ES-I3 (cell line): ENCODE measurements around the gene PPP3CA.

Source experiments
- H3K36me3 ChIP-seq: 2 replicates; pipeline ENCODE4 v1.6.1; 2013; ENCODE audit warnings: mild to moderate bottlenecking, low read length, control low read depth, moderate library complexity; ENCODE audit not compliant: insufficient read depth
- H3K4me1 ChIP-seq: 2 replicates; pipeline ENCODE4 v1.6.1; 2013; ENCODE audit warnings: mild to moderate bottlenecking, control low read depth, low read length; ENCODE audit not compliant: insufficient read depth
- H3K9ac ChIP-seq: 2 replicates; pipeline ENCODE4 v1.6.1; 2013; ENCODE audit warnings: low read depth, mild to moderate bottlenecking, low read length, moderate library complexity
- H3K9me3 ChIP-seq: 2 replicates; pipeline ENCODE4 v1.6.1; 2013; ENCODE audit warnings: mild to moderate bottlenecking, low read length, moderate library complexity; ENCODE audit not compliant: control insufficient read depth, insufficient read depth

Gene PPP3CA

DNA sequence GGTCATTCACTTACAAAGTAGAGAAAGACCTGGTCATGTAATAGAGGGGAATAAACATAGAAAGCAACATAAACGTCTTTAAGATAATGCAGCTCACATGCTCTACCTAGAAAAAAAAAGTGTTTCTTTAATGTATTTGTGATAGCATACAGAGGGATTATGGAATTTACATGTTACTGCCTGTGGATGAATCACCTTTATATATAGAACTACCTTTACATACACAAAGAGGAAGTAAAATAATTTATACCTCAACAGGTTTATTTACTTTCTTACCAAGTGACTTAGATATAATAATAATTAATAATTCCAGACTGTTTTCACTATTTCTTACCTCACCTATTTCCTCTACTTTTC is 81.5 kb downstream of the PPP3CA start:
- Histone ChIP-seq H3K4me1 (peaks cover 7% of the 10 kb centered on the region; the same call in 1 of the 2 replicates), H3K9me3 (no peaks in the 10 kb centered on the region), H3K36me3 (no peaks in the 10 kb centered on the region), H3K9ac (no peak overlapping the region)

DNA sequence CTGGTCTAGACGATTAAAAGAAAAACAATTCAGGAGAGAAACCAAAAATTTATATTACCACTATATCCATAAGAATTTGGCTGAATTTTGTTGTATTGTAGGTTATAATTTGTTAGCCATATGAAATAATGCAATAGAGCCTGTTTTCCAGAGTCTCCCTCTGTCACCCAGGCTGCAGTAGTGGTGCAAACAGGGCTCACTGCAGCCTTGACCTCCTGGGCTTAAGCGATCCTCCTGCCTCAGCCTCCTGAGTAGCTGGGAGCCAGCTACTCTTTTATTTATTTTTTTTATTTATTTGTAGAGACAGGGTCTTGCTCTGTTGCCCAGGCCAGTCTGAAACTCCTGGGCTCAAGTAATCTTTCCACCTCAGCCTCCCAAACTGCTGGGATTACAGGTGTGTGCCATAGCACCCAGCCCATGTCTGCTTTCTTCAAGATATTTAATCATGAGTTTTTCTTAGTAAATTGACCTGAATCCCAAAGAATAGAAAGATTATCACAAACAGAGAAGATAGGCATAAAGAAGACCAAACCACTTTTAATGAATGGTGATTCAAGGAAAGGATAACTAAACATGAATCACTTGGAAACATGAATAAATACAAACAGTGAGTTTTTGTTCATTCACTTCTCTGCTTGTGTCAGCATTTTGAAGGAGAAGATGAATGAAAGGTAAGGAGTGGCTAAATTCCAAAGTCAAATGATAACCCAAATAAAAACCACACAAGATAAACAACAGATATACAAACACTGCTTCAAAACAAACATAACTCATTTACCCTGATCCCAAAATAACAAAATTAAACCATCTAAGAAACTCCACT is 82.1 kb downstream of the PPP3CA start:
- H3K4me1 ChIP-seq = peaks cover 7% of the 10 kb centered on the region; the same call in 1 of the 2 replicates

DNA sequence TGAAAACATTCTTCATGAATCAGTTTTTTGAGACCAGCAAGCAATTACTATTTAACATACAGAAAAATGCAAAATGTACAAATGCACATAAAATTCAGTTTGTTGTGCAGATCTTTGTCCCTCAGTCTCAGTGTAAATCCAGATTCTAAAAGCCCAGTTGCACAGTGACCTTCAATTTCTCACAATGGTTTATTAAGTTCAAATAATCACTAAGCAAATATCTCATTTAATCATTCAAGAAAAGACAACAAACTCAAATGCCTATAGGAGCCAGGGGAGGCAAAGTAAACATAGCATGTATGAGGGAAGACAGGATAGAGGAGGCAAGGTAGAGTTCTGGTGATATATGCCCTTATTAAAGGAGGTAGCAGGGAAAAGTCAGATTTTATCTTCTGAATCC is 82.8 kb downstream of the PPP3CA start:
- Histone ChIP-seq H3K36me3 (no peaks in the 10 kb centered on the region), H3K9ac (no peak overlapping the region), H3K9me3 (no peaks in the 10 kb centered on the region), H3K4me1 (peaks cover 7% of the 10 kb centered on the region; the same call in 1 of the 2 replicates)

More for the DNA sequence above, 82.1 kb downstream of the PPP3CA start:
- Histone ChIP-seq H3K36me3 (no peaks in the 10 kb centered on the region), H3K9ac (no peak overlapping the region), H3K9me3 (no peaks in the 10 kb centered on the region)

DNA sequence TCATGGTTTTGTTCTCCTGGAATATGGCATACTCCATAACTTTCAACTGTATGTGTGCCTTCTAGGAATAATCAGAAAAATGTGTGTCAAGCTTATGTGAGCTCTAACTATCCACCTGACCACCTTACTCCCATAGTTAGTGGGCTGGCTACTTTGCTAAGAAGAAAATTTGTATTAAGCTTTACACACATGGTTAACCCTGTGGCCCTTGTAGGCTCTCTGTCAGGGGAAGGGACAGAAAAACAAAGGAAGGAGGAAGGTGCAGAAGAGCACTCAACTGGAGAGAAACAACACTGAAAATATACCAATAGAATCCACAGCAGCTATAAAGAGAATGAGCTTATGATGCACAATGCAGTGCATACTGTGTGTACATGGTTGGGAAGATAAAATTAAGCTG is 84.6 kb downstream of the PPP3CA start:
- H3K9ac ChIP-seq = no peak overlapping the region
- H3K4me1 ChIP-seq = peaks cover 7% of the 10 kb centered on the region; the same call in 1 of the 2 replicates
- H3K9me3 ChIP-seq = no peaks in the 10 kb centered on the region
- H3K36me3 ChIP-seq = no peaks in the 10 kb centered on the region

DNA sequence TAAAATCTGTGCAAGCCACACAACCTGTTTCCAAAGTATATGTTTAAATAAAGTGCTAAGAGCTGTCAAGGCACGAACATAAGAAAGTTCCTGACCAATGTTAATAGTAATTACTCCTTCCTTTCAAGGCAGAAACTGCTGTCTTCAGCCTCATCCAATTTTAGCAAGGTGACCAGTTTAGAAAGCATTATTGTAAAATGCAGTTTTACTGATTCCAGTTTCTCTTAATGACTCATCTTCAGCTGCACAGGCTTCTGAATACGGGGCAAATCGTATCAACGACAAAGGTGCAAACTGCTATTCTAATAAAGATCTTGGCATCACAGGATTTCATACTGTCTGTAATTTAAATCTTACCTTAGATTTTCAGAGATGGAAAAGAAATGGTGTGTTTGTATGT is 87.5 kb downstream of the PPP3CA start:
- H3K9ac ChIP-seq = no peak overlapping the region
- H3K9me3 ChIP-seq = no peaks in the 10 kb centered on the region
- no peaks in the 10 kb centered on the region for H3K36me3 ChIP-seq
- peaks cover 8% of the 10 kb centered on the region for H3K4me1 ChIP-seq

DNA sequence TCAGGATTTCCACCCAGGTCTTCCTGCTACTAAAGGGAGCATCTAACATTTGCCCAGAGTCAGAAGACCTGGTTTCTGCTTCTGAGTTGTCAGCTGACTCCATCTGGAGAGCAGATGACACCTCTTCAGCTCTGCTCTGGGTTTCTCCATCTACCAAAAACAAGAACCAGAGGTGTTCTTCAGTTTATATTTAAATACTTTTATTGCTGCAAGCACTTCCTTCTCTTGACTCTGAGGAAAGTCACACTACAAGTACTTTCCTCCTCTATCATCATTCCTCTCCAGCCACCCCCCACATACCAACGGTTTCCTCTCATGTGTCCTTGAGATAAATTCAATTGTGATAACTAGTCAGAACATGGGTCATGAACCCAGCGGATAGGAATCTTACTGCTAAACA is 88.4 kb downstream of the PPP3CA start:
- Histone ChIP-seq H3K36me3 (no peaks in the 10 kb centered on the region), H3K4me1 (peaks cover 8% of the 10 kb centered on the region), H3K9me3 (no peaks in the 10 kb centered on the region), H3K9ac (no peak overlapping the region)

DNA sequence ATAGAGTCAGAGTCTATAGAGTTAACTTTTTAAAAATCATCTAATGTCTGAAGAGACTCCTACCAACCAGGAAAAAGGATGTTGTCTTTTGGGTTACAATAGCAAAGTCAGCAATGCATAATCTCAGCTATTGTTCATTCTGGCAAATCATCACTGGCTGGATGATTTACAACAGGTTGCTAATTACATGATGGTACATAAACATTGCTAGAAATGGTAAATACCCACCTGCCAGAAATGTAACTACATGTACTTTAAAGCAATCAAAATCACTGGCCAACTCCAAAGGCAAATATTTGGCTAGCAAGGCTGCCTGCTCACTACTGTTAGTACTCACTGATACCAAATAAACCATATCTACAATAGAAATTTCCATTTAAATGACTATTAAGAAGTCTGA is 91.1 kb downstream of the PPP3CA start:
- Histone ChIP-seq H3K9ac (no peak overlapping the region), H3K36me3 (no peaks in the 10 kb centered on the region), H3K9me3 (no peaks in the 10 kb centered on the region), H3K4me1 (peaks cover 8% of the 10 kb centered on the region)

DNA sequence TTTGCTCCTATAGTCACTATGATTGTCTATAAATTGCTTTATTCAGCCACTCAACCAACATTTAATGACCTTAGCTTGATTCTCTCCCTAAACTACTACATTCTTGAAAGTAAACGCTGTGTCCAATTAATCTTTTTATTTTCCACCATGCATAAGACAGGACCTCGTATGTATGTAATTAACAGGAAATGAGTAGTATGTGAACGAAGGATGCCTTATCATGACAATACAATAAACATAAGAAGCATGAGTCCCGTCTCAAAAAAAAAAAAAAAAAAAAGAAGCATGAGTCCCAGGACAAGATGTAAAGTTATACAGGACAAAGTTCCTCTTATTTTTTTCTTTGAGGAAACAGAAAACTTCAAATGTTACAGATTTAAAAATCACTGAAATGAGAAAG is 92.5 kb downstream of the PPP3CA start:
- no peaks in the 10 kb centered on the region for H3K9me3 ChIP-seq
- H3K36me3 ChIP-seq = no peaks in the 10 kb centered on the region
- H3K4me1 ChIP-seq = peaks cover 4% of the 10 kb centered on the region
- H3K9ac ChIP-seq = no peak overlapping the region

DNA sequence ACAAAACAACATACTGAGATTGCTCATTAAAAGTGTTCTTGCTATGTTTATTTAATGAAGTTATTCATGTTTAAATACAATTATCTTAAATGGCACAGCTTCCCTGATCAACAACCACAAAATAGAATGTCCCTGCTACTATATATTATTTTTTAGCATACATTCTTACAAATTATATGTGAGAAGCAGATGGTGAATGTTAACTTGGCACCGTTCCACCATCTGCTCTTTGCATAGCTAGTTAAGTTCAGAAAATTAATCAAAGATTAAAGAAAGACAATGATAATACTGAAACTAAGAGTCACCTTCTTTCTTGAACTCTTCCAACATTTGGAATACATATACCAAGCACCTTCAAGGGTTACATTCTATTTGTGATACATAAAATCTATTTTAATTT is 94.2 kb downstream of the PPP3CA start:
- Histone ChIP-seq H3K9me3 (no peaks in the 10 kb centered on the region), H3K9ac (no peak overlapping the region)

DNA sequence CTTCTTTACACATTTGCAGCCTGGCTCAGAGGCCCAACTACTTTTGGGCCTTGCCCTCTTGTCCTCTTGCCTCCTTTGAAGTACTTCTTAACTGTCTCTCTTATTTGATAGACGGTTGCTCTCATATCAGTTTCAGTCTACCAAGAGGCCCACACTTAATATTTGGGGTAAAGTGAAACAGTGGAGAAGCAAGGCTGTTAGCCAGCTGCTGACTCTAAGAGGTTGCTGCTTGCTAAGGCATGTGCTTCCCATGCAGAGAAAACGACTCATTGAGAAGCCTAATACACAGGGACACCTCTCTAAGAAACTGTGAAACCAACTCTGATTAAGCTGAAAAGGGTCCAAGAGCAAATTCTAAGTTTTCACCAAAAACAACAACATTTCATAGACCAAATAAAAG is 94.6 kb downstream of the PPP3CA start:
- Histone ChIP-seq H3K9me3 (no peaks in the 10 kb centered on the region), H3K4me1 (peaks cover 4% of the 10 kb centered on the region), H3K9ac (no peak overlapping the region), H3K36me3 (no peaks in the 10 kb centered on the region)

More for the DNA sequence above, 94.2 kb downstream of the PPP3CA start:
- H3K4me1 ChIP-seq = peaks cover 4% of the 10 kb centered on the region
- no peaks in the 10 kb centered on the region for H3K36me3 ChIP-seq

DNA sequence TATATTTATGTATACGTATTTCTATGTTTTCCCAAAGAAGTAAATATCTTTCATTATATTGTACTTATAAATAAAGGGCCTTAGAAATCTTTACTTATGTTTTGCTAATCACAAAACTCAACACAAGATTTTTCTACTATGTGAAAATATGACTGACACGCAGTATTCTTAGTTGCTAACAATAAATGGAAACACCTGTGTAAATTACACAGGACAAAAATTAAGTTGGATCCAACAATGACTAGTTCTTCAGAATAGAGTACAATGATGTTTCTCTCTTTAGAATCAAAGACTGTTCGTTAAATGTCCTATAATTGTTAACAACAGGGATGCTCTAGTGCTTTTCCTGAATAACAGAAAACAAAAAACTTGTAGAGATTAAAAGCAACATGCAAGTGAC is 96.1 kb downstream of the PPP3CA start:
- Histone ChIP-seq H3K4me1 (peaks cover 1% of the 10 kb centered on the region), H3K9ac (no peak overlapping the region), H3K36me3 (no peaks in the 10 kb centered on the region), H3K9me3 (no peaks in the 10 kb centered on the region)

DNA sequence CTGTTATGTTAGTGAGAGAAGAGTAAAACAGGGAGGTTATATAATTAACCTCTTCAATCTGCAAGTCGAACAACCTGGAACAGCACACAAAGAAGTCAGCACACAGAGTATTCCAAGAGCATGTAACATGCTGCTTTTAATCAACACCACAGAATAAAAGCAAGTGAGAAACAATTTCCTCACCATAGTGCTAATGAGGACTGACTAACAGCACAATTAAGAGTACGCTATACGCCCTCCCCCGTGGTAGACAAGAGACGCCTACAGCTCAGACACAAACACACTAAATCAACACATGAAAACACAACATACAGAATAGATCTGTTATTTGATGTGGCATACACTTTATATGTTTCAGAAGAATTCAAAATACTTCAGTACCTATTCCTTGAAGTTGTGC is 103.0 kb downstream of the PPP3CA start:
- Histone ChIP-seq H3K4me1 (peaks cover 4% of the 10 kb centered on the region; the same call in 1 of the 2 replicates), H3K9me3 (no peaks in the 10 kb centered on the region), H3K36me3 (no peaks in the 10 kb centered on the region), H3K9ac (no peak overlapping the region)

DNA sequence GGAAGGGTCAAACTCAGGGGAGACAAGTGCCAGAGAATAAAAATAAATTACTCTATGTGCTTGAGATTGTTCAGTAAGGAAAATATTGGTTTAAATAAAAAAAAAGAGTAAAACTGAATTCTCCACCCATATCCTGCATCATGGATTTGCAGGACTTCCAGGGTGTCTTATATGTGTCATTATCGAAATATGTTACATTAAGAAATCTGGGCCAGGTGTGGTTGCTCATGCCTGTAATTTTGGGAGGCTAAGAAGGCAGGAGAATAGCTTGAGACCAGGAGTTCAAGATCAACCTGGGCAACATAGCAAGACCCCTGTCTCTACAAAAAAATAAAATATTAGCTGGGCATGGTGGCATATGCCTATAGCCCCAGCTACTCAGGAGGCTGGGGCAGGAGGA is 104.9 kb downstream of the PPP3CA start:
- Histone ChIP-seq H3K9me3 (no peaks in the 10 kb centered on the region), H3K4me1 (peaks cover 7% of the 10 kb centered on the region; the same call in 1 of the 2 replicates), H3K9ac (no peak overlapping the region), H3K36me3 (no peaks in the 10 kb centered on the region)

DNA sequence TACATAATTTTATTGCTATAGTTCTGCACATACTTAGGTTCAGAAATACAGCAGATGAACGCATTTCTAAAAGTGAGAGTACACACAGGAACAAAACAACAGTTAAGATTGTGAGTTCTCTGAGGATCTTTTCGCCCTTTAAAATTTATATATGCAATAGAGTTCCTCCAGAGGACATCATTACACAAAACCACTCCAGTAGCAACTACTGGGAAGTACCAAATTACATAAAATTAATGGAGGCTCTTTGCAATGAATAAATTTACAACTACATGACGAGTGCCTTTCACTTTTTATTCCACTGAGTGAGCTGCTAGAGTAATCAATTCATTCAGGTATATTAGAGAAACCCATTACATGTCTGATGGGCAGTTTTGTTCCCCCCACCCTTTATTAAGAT is 107.2 kb downstream of the PPP3CA start:
- Histone ChIP-seq H3K4me1 (peaks cover 4% of the 10 kb centered on the region; the same call in 1 of the 2 replicates), H3K36me3 (no peaks in the 10 kb centered on the region), H3K9me3 (no peaks in the 10 kb centered on the region), H3K9ac (no peak overlapping the region)

DNA sequence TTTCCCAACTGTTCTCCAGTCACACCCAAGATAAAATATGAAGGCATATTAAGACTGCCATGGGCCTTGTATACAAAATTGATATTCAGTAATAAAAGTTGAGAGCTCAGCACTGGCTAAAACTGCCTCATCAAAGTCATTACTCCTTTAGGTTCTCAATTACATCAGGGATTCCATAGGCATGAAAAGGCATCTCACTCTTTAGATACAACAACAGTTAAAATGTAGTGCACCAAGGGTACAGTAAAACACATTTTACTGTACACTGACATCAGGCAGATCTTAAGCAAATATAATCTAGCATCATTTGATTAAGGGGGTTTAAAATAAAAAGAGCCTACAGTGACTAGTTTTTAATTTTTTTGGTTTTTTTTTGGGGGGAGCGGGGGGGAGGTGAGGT is 107.7 kb downstream of the PPP3CA start:
- no peak overlapping the region for H3K9ac ChIP-seq
- H3K36me3 ChIP-seq = no peaks in the 10 kb centered on the region
- no peaks in the 10 kb centered on the region for H3K9me3 ChIP-seq
- H3K4me1 ChIP-seq = 0 out of 2 replicates have a peak, but pooled peaks cover 3% of the 10 kb centered on the region
